K562 (cell line): ENCODE results near the gene GPRC5B. TPM values are rescaled to one million over a fixed set of nuclear protein-coding genes. Genes with fewer than 3 reads are reported as not detected.

ENCODE experiments used
- ARID2 ChIP-seq: fragments of 450-650 bp; IDR thresholded peaks from 2 replicates; pipeline ENCODE4 v1.6.1; 2017; ENCODE audit warnings: antibody characterized with exemption, mild to moderate bottlenecking
- BRF1 ChIP-seq: IDR thresholded peaks from 3 replicates; pipeline ENCODE4 v1.6.1; 2011; ENCODE audit warnings: borderline replicate concordance, mild to moderate bottlenecking; ENCODE audit not compliant: insufficient read length; ENCODE audit errors: extremely low read depth
- CHD7 ChIP-seq: fragments of 200-600 bp; sonication (generic); IDR thresholded peaks from one replicate; pipeline ENCODE4 v1.6.1; 2012; ENCODE audit warnings: mild to moderate bottlenecking, low read depth, low read length, inconsistent platforms
- GTF3C2 ChIP-seq: IDR thresholded peaks from 3 replicates; pipeline ENCODE4 v1.6.1; 2011; ENCODE audit warnings: borderline replicate concordance, mild to moderate bottlenecking, moderate library complexity; ENCODE audit not compliant: insufficient read length; ENCODE audit errors: extremely low read depth
- HMG20B ChIP-seq: fragments of 250-450 bp; sonication (Bioruptor Pico); IDR thresholded peaks from 2 replicates; pipeline ENCODE4 v1.5.0; 2021; ENCODE audit warnings: mild to moderate bottlenecking
- SPI1 ChIP-seq: IDR thresholded peaks from 2 replicates; pipeline ENCODE4 v1.6.1; 2011; ENCODE audit warnings: low read depth, low read length, control low read depth, borderline replicate concordance
- THAP7 ChIP-seq: fragments of 250-450 bp; sonication (Bioruptor Pico); IDR thresholded peaks from 2 replicates; pipeline ENCODE4 v1.5.0; 2021
- THRA ChIP-seq: fragments of 450-650 bp; IDR thresholded peaks from 2 replicates; pipeline ENCODE4 v1.6.1; 2017; ENCODE audit warnings: mild to moderate bottlenecking, moderate library complexity
- ZNF311 ChIP-seq: fragments of 250-450 bp; sonication (Bioruptor Pico); IDR thresholded peaks from 2 replicates; pipeline ENCODE4 v1.4.0; 2020; ENCODE audit warnings: mild to moderate bottlenecking, moderate library complexity
- ZNF586 ChIP-seq: fragments of 450-650 bp; formaldehyde crosslinking; conservative IDR thresholded peaks from 2 replicates; pipeline ENCODE4 v1.4.0; 2020; ENCODE audit warnings: mild to moderate bottlenecking, moderate library complexity
- polyA plus RNA-seq, 8 experiments: library from polyadenylated mRNA; depleted of rRNA in 4 of 8; stranded (reverse) in 5 of 8; unstranded in 3 of 8; fragments of >200 nt; fragmentation: Nextera tagmentation in 2 of 8; fragmentation: Illumina TruSeq in 1 of 8; extraction: Ambion mirVana in 2 of 8; extraction: Trizol in 1 of 8; gene quantifications; 2 replicates each; pipeline versions ENCODE4 v1.2.1 to v1.2.3, GENCODE V29; 2011 to 2014; ENCODE audit warnings: inconsistent platforms in 1 of 8, missing spikeins in 1 of 8
- total RNA-seq, 7 experiments: library from RNA; depleted of rRNA in 6 of 7; stranded (reverse); fragments of >200 nt in 6 of 7; fragmentation: Illumina TruSeq in 2 of 7; extraction: Trizol in 2 of 7; gene quantifications; 2 replicates each; pipeline versions ENCODE4 v1.2.1 to v1.2.3, GENCODE V29; 2011 to 2021; ENCODE audit warnings: low replicate concordance in 1 of 7

The GPRC5B gene
- total and polyA plus RNA-seq, 9 of the 15 experiments (the other 6 are each of a cell fraction or from before 2014, with no cell fraction given) = 0.65 to 5.5 (median 1.3) TPM

GRCh38 chr16:19886073-19886941, 1.7 kb upstream of the GPRC5B start (continued):
- TF ChIP-seq CHD7 (no peak), SPI1 (no peak), HMG20B (CRISPR knock-in tag) (no peak), GTF3C2 (no peak), ZNF586 (no peak), ARID2 (peak; percentile 92), THAP7 (CRISPR knock-in tag) (no peak), ZNF311 (CRISPR knock-in tag) (no peak), THRA (no peak), BRF1 (no peak)
